WTC11 (cell line): Measurements from ENCODE around the gene AJAP1. TPM values are rescaled to one million over a fixed set of nuclear protein-coding genes. Genes with fewer than 3 reads are reported as not detected.

Experiments used
- ATAC-seq: fragments of 200-7000 bp; cut with Tn5 transposase; 2 replicates; pipeline ENCODE4 v1.10.0; 2021; ENCODE audit warnings: mild to moderate bottlenecking, moderate library complexity
- CTCF ChIA-PET: fragments of 300-600 bp; sonication (Branson Sonifier 250); formaldehyde crosslinking; loops from one replicate; lab custom pipeline; 2021; ENCODE audit warnings: antibody characterized with exemption; lab: Charles Lee
- POLR2A ChIA-PET: fragments of 350-600 bp; sonication (Branson Sonifier 250); formaldehyde crosslinking; loops from one replicate; lab custom pipeline; 2021; ENCODE audit warnings: antibody characterized with exemption; lab: Charles Lee
- DNase-seq: peaks from one replicate; pipeline ENCODE4 v3.0.0; 2021; ENCODE audit warnings: low spot score
- H3K27ac Mint-ChIP-seq: 2 replicates; pipeline ENCODE4 v1.8.0; 2021; ENCODE audit warnings: mixed read lengths
- H3K27me3 Mint-ChIP-seq: 2 replicates; pipeline ENCODE4 v1.8.0; 2021; ENCODE audit warnings: low read depth, mild to moderate bottlenecking, moderate library complexity, mixed read lengths
- H3K36me3 Mint-ChIP-seq: 2 replicates; pipeline ENCODE4 v1.8.0; 2021; ENCODE audit warnings: mixed read lengths
- H3K4me1 Mint-ChIP-seq: 2 replicates; pipeline ENCODE4 v1.8.0; 2022; ENCODE audit warnings: mixed read lengths
- H3K4me3 Mint-ChIP-seq: 2 replicates; pipeline ENCODE4 v1.8.0; 2021; ENCODE audit warnings: mild to moderate bottlenecking, moderate library complexity, mixed read lengths
- H3K9me3 Mint-ChIP-seq: 2 replicates; pipeline ENCODE4 v1.8.0; 2021; ENCODE audit warnings: mixed read lengths
- AFF4 ChIP-seq: sonication (generic); formaldehyde crosslinking; IDR thresholded peaks from 2 replicates; pipeline ENCODE4 v1.8.1; 2023; ENCODE audit warnings: mild to moderate bottlenecking, missing genetic modification reagents, borderline replicate concordance
- CBFB ChIP-seq: sonication (generic); formaldehyde crosslinking; IDR thresholded peaks from 2 replicates; pipeline ENCODE4 v1.8.1; 2022; ENCODE audit warnings: mild to moderate bottlenecking, low read depth, missing genetic modification reagents
- E2F4 ChIP-seq: sonication (generic); formaldehyde crosslinking; IDR thresholded peaks from 2 replicates; pipeline ENCODE4 v1.8.1; 2022; ENCODE audit warnings: low read depth, mild to moderate bottlenecking, moderate library complexity, missing genetic modification reagents, borderline replicate concordance
- ERG ChIP-seq: fragments of 250-450 bp; sonication (Bioruptor Pico); IDR thresholded peaks from 2 replicates; pipeline ENCODE4 v1.8.0; 2021; ENCODE audit warnings: mild to moderate bottlenecking
- ETV6 ChIP-seq: sonication (generic); formaldehyde crosslinking; IDR thresholded peaks from 2 replicates; pipeline ENCODE4 v1.8.1; 2022; ENCODE audit warnings: mild to moderate bottlenecking, missing genetic modification reagents
- FOXJ3 ChIP-seq: sonication (generic); formaldehyde crosslinking; IDR thresholded peaks from 2 replicates; pipeline ENCODE4 v1.9.0; 2021; ENCODE audit warnings: missing genetic modification reagents, mild to moderate bottlenecking, borderline replicate concordance
- FOXK1 ChIP-seq: sonication (generic); formaldehyde crosslinking; IDR thresholded peaks from 2 replicates; pipeline ENCODE4 v1.8.0; 2022; ENCODE audit warnings: mild to moderate bottlenecking, moderate library complexity, missing genetic modification reagents
- FOXP1 ChIP-seq: sonication (generic); formaldehyde crosslinking; IDR thresholded peaks from 2 replicates; pipeline ENCODE4 v1.8.0; 2022; ENCODE audit warnings: missing genetic modification reagents, mild to moderate bottlenecking, moderate library complexity, borderline replicate concordance
- IRF1 ChIP-seq: sonication (generic); formaldehyde crosslinking; IDR thresholded peaks from 2 replicates; pipeline ENCODE4 v1.8.0; 2023; ENCODE audit warnings: missing genetic modification reagents
- KAT7 ChIP-seq: sonication (generic); formaldehyde crosslinking; IDR thresholded peaks from 2 replicates; pipeline ENCODE4 v1.8.1; 2023; ENCODE audit warnings: missing genetic modification reagents, mild to moderate bottlenecking, borderline replicate concordance
- MAX ChIP-seq: sonication (generic); formaldehyde crosslinking; IDR thresholded peaks from 2 replicates; pipeline ENCODE4 v1.8.0; 2022; ENCODE audit warnings: mild to moderate bottlenecking, missing genetic modification reagents
- NR1H2 ChIP-seq: sonication (generic); formaldehyde crosslinking; IDR thresholded peaks from 2 replicates; pipeline ENCODE4 v1.9.0; 2021; ENCODE audit warnings: mild to moderate bottlenecking, moderate library complexity, missing genetic modification reagents
- NR2C2 ChIP-seq: sonication (generic); formaldehyde crosslinking; IDR thresholded peaks from 2 replicates; pipeline ENCODE4 v1.8.0; 2022; ENCODE audit warnings: mild to moderate bottlenecking, missing genetic modification reagents
- SMAD3 ChIP-seq: sonication (generic); formaldehyde crosslinking; IDR thresholded peaks from 2 replicates; pipeline ENCODE4 v1.8.0; 2022; ENCODE audit warnings: missing genetic modification reagents, mild to moderate bottlenecking, borderline replicate concordance
- SMAD4 ChIP-seq: sonication (generic); formaldehyde crosslinking; IDR thresholded peaks from 2 replicates; pipeline ENCODE4 v1.8.0; 2022; ENCODE audit warnings: mild to moderate bottlenecking, missing genetic modification reagents
- SP1 ChIP-seq: sonication (generic); formaldehyde crosslinking; conservative IDR thresholded peaks from 2 replicates; pipeline ENCODE4 v1.8.1; 2022; ENCODE audit warnings: missing genetic modification reagents
- STAT6 ChIP-seq: sonication (generic); formaldehyde crosslinking; conservative IDR thresholded peaks from 2 replicates; pipeline ENCODE4 v1.8.1; 2023; ENCODE audit warnings: mild to moderate bottlenecking, low read depth, missing genetic modification reagents, moderate library complexity
- TCF7 ChIP-seq: sonication (generic); formaldehyde crosslinking; IDR thresholded peaks from 2 replicates; pipeline ENCODE4 v1.8.0; 2022; ENCODE audit warnings: mild to moderate bottlenecking, low read depth, missing genetic modification reagents, moderate library complexity
- TEAD4 ChIP-seq: sonication (generic); formaldehyde crosslinking; IDR thresholded peaks from 2 replicates; pipeline ENCODE4 v1.8.0; 2022; ENCODE audit warnings: mild to moderate bottlenecking, missing genetic modification reagents
- USF2 ChIP-seq: sonication (generic); formaldehyde crosslinking; IDR thresholded peaks from 2 replicates; pipeline ENCODE4 v1.8.1; 2023; ENCODE audit warnings: mild to moderate bottlenecking, missing genetic modification reagents, moderate library complexity
- ZMAT4 ChIP-seq: fragments of 250-450 bp; sonication (Bioruptor Pico); IDR thresholded peaks from 2 replicates; pipeline ENCODE4 v1.9.0; 2021; ENCODE audit warnings: mild to moderate bottlenecking
- ZNF416 ChIP-seq: fragments of 250-450 bp; sonication (Bioruptor Pico); IDR thresholded peaks from 2 replicates; pipeline ENCODE4 v1.9.0; 2021; ENCODE audit warnings: mild to moderate bottlenecking, inconsistent platforms
- ZSCAN18 ChIP-seq: fragments of 250-450 bp; sonication (Bioruptor Pico); IDR thresholded peaks from 2 replicates; pipeline ENCODE4 v2.1.2; 2022; ENCODE audit warnings: mild to moderate bottlenecking, moderate library complexity
- total RNA-seq: library from RNA; stranded (reverse); gene quantifications from 3 replicates; pipeline ENCODE4 v1.2.3, GENCODE V29; 2021

Gene AJAP1
- total RNA-seq, 1 experiment from 2014 or later, result 2.1 TPM

- TF ChIP-seq ZSCAN18 (CRISPR knock-in tag), result no peak
- no peak for TF ChIP-seq ZNF416
- TF ChIP-seq SMAD3 (CRISPR knock-in tag), result no peak
Measured at GRCh38 chr1:4660917-4661594, 6.6 kb downstream of the AJAP1 start (continued).

GRCh38 chr1:4661595-4661917 lies 7.1 kb downstream of the AJAP1 start:
- DNase-seq, result no peak
- Mint-ChIP-seq H3K27me3 (peaks cover 33% of the 10 kb centered on the region), H3K4me3 (no peak overlapping the region), H3K27ac (no peak overlapping the region), H3K9me3 (peaks cover 62% of the 10 kb centered on the region), H3K36me3 (peaks cover 60% of the 10 kb centered on the region), H3K4me1 (peaks cover 2% of the 10 kb centered on the region; the same call in 1 of the 2 replicates)
- no peak for ATAC-seq
- POLR2A ChIA-PET, result no interaction called here
- CTCF ChIA-PET, result no interaction called here
- no peak for TF ChIP-seq E2F4 (CRISPR knock-in tag)
- TF ChIP-seq FOXJ3 (CRISPR knock-in tag), result no peak
- no peak for TF ChIP-seq ERG (CRISPR knock-in tag)
- no peak for TF ChIP-seq TCF7
- TF ChIP-seq KAT7 (CRISPR knock-in tag), result no peak
- TF ChIP-seq FOXP1, result no peak
- no peak for TF ChIP-seq STAT6 (CRISPR knock-in tag)
- TF ChIP-seq NR2C2 (CRISPR knock-in tag), result no peak
- TF ChIP-seq NR1H2, result no peak
- TF ChIP-seq IRF1 (CRISPR knock-in tag), result no peak
- no peak for TF ChIP-seq ETV6
- TF ChIP-seq SMAD4 (CRISPR knock-in tag), result no peak
- no peak for TF ChIP-seq TEAD4 (CRISPR knock-in tag)
- no peak for TF ChIP-seq MAX (CRISPR knock-in tag)
- no peak for TF ChIP-seq SP1
- TF ChIP-seq USF2 (CRISPR knock-in tag), result no peak
- no peak for TF ChIP-seq ZMAT4 (CRISPR knock-in tag)
- TF ChIP-seq AFF4 (CRISPR knock-in tag), result no peak
- no peak for TF ChIP-seq CBFB (CRISPR knock-in tag)
- no peak for TF ChIP-seq FOXK1 (CRISPR knock-in tag)
